AG04449 (cell line): ENCODE results near the gene UTP11.

Source experiments
- CTCF ChIA-PET: fragments of 350-600 bp; formaldehyde crosslinking; extraction: SDS; loops from one replicate; lab custom pipeline; 2021; ENCODE audit warnings: antibody characterized with exemption; lab: Yijun Ruan, JAX
- POLR2A ChIA-PET: fragments of 400-600, 350-600 bp; formaldehyde crosslinking; extraction: SDS; loops from one replicate; lab custom pipeline; 2020; ENCODE audit warnings: antibody characterized with exemption, inconsistent platforms; lab: Yijun Ruan, JAX
- DNase-seq: peaks from one replicate; pipeline ENCODE4 v3.0.0-alpha.2; 2010; ENCODE audit warnings: low read depth, low spot score
- H3K4me3 ChIP-seq: 2 replicates; pipeline ENCODE4 v1.5.1; 2011; ENCODE audit warnings: low read depth, mild to moderate bottlenecking, control low read depth, low read length
- TF ChIP-seq, protein P1 (sequence below): IDR thresholded peaks from one replicate; pipeline ENCODE4 v1.5.1; 2011; ENCODE audit warnings: mild to moderate bottlenecking, moderate library complexity, low read length, control low read depth, inconsistent platforms; ENCODE audit not compliant: insufficient read depth; ENCODE audit errors: missing control alignments

The UTP11 gene

DNA sequence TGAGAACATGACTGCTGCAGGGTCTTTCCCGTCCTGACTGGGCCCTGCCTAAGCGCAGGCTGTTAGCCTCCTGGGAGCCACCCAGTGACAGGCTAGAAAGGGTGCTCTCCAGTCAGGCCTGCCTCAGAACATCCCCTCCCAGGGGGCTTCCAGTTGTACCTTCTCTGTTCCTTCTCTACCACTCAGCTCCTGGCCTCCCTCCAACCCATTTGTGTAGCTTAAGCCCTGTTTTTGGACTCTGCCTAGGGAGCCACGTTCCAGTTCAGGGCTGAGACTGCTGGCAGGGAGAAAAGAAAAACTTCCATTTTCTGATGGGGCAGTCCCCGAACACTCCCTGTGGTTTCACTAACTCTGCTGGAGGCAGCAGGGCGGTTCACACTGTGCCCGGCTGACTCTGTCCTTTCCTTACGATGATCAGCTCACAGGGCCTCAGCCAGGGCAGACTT lies 49.4 kb downstream of the UTP11 start:
- no peak overlapping the region for H3K4me3 ChIP-seq
- ChIA-PET POLR2A (no interaction called here), CTCF (interaction anchor here (2.8 kb wide), 1 partner anchor 11 kb away, joined by 11 read pairs; no protein-coding TSS in a partner anchor)
- no peak for DNase-seq
- TF ChIP-seq, protein P1, sequence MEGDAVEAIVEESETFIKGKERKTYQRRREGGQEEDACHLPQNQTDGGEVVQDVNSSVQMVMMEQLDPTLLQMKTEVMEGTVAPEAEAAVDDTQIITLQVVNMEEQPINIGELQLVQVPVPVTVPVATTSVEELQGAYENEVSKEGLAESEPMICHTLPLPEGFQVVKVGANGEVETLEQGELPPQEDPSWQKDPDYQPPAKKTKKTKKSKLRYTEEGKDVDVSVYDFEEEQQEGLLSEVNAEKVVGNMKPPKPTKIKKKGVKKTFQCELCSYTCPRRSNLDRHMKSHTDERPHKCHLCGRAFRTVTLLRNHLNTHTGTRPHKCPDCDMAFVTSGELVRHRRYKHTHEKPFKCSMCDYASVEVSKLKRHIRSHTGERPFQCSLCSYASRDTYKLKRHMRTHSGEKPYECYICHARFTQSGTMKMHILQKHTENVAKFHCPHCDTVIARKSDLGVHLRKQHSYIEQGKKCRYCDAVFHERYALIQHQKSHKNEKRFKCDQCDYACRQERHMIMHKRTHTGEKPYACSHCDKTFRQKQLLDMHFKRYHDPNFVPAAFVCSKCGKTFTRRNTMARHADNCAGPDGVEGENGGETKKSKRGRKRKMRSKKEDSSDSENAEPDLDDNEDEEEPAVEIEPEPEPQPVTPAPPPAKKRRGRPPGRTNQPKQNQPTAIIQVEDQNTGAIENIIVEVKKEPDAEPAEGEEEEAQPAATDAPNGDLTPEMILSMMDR: no peak

DNA sequence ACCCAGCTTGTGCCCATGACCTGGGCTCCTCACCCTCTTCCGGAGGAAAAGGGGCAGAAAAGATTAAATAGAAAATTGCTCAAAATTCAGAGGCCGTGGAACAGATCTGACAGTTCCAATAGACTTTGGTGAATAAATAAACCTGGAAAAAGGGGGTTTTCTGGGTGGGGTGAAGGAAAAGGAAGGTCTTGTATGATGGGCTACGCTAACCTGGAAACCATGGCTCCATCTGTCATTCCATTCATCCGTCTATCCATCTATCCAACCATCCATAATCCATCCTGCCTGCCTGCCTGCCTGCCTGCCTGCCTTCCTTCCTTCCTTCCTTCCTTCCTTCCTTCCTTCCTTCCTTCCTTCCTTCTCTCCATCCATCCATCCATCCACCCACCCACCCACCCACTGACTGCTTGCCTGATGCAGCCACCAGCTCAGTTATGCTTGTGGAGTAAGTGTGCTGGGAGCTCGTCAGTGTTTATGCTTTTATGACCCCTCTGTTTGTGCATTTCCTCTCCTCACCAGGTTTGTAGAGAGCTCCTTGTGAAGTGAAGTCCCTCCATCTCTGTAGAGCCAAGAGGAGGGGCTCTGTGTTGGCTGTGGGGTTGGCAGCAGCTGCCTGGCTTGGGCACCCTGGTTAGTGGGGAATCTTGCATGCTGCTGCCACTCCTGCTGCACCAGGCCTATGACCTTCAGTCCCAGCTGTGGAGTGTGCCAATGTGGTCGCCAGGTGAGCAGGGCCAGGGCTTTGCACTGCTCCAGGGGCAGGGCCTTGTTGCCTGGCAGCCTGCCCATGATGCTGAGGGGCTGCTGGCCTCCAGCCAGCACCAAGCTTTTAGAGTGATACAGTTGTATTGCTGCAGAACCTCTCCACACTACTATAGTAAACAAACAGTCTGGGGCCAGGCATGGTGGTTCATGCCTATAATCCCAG lies 50.1 kb downstream of the UTP11 start:
- DNase-seq: no peak
- POLR2A ChIA-PET: no interaction called here
- TF ChIP-seq, protein P1: no peak
- no peak overlapping the region for H3K4me3 ChIP-seq
- CTCF ChIA-PET: interaction anchor here (1.6 to 2.8 kb wide), 2 partner anchors 10 to 15 kb away, joined by 6 to 11 read pairs; no protein-coding TSS in a partner anchor

DNA sequence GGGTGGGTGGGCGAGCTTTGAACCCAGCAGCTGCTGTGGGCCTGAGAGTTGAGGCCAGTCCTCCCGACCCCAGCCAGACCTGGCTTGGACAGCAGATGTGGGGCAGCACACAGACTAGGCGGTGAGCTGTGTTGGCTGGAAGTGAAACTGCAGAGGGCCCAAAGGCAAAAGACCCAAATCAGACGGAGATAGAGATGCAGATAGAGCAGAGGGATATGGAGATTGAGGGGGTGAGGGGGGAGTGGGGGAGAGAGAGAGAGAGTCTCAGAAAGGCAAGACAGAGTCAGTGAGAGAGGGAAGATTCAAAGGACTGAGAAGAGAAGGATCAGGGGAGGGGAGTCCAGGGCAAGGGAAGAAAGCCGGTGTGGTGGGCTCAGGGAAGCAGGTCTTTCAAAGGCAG lies 51.1 kb downstream of the UTP11 start:
- no peak overlapping the region for H3K4me3 ChIP-seq
- TF ChIP-seq, protein P1: no peak
- POLR2A ChIA-PET: no interaction called here
- no peak for DNase-seq
- CTCF ChIA-PET: interaction anchor here (1.6 to 2.8 kb wide), 3 partner anchors 9 to 38 kb away, joined by 6 to 11 read pairs (median 9); no protein-coding TSS in a partner anchor

DNA sequence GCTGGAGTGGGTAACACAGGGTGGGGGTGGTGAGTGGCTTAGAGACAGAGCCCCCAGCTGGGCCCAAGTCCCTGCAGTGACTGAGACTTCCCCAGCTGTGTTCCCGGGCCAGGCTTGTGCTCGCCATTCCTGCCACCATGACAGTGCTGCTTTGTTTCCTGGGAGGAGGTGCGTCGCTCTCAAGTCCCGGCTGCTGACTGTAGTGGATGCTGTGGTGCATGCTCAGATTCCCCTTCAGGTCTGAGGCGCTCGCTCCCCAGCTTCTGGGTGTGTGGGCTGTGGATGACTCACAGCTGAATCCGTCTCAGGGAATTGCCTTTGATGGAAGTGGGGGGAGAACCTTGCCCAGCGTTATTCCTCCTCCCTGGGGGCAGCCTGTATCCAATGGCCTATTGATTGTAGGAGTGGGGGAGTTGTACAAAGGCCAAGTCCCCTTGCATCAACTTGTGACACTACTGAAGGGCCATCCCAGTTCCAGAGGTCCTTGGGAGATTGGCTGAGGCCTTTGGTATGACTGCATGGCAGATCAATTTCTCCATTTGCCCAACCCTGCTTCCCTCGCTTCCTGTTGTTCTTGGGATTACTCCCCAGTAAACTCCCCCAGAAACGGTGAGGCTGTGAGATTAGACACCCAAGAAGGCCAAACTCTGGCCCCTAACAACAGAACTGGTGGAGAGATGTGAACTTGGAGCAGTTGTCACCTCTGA lies 51.8 kb downstream of the UTP11 start:
- TF ChIP-seq, protein P1: no peak
- DNase-seq: no peak
- ChIA-PET CTCF (interaction anchor here (1.6 to 2.8 kb wide), 3 partner anchors 9 to 39 kb away, joined by 6 to 11 read pairs (median 9); no protein-coding TSS in a partner anchor), POLR2A (no interaction called here)
- no peak overlapping the region for H3K4me3 ChIP-seq

DNA sequence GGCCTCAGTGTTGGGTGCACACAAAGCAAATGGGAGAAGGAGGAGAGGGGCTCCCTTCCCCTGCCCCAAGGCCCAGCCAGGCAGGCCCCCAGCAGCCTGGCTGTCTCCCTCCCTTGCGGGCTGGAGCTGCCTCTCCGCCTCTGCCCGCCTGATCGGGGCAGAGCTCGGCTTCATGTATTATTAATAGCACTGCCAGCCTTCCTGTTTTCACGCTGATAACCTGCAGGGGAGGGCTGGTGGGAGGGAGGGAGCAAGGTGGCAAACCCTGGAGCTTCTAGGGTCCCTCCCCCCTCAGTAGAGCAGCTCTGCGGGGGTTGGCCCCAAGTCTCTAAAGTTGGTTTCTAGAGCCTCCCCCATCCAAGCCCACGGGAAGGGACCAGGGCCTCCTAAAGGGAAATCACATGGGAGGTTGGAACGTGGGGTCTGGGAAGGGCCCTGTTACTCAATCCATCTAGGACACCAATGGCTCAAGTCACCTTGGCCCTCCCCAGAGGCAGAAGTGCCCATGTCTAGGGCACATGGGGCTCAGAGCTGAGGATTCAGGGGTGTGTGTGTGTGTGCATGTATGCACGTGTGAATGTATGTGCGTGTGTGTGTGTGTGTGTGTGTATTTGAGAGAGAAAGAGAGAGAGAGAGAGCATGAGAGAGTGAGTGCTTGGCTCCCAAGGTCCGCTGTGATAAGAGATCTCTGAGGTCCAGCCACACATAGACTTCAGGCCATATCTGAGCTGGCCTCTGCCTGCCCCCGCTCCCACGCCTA lies 55.9 kb downstream of the UTP11 start:
- POLR2A ChIA-PET: no interaction called here
- no peak for DNase-seq
- no peak overlapping the region for H3K4me3 ChIP-seq
- TF ChIP-seq, protein P1: no peak
- CTCF ChIA-PET: no interaction called here
